Muscle layer of colon (tissue), 2 donors: Measurements from ENCODE around the gene JAK1.
A peak's percentile ranks its signal among the peaks of the same experiment; 100 is the strongest.
"Not testable (repeated sequence)": the region's sequence is repeated elsewhere in the genome, so short reads cannot be mapped to it uniquely, and the experiment has no call there.

Source experiments
- H3K27ac ChIP-seq: one replicate; pipeline ENCODE4 v1.7.0; 2013; ENCODE audit warnings: low read depth, mild to moderate bottlenecking, low read length, moderate library complexity
- H3K27me3 ChIP-seq, 2 donors: one replicate each; pipeline ENCODE4 v1.7.0; 2013; ENCODE audit warnings: low read length in 2 of 2, mild to moderate bottlenecking in 2 of 2; ENCODE audit not compliant: insufficient read depth in 2 of 2, control insufficient read depth in 1 of 2
- H3K36me3 ChIP-seq: one replicate; pipeline ENCODE4 v1.7.0; 2013; ENCODE audit warnings: mild to moderate bottlenecking, low read length; ENCODE audit not compliant: insufficient read depth
- H3K4me1 ChIP-seq: one replicate; pipeline ENCODE4 v1.7.0; 2013; ENCODE audit warnings: mild to moderate bottlenecking, low read length; ENCODE audit not compliant: insufficient read depth
- H3K4me3 ChIP-seq, 2 donors: one replicate each; pipeline ENCODE4 v1.7.0; 2013; ENCODE audit warnings: low read length in 2 of 2, low read depth in 1 of 2, mild to moderate bottlenecking in 1 of 2, moderate library complexity in 1 of 2
- H3K9ac ChIP-seq: one replicate; pipeline ENCODE4 v1.7.0; 2013; ENCODE audit warnings: low read length
- H3K9me3 ChIP-seq: one replicate; pipeline ENCODE4 v1.7.0; 2013; ENCODE audit warnings: mild to moderate bottlenecking, low read length
- donor health status: abdominal sarcoma.
- donor health status: Adenocarcinoma of cecum.

The JAK1 gene

GRCh38 chr1:64966158-64966971, at the start of gene JAK1:
JAK1 (minus strand) TSS chr1:64966549; CDS start chr1:64886264, 80,285 bp downstream.
- H3K27me3 ChIP-seq, result no peaks in the 10 kb centered on the region
- H3K27ac ChIP-seq, result peak within 1 kb of the TSS; percentile 91
- no peaks in the 10 kb centered on the region for H3K9me3 ChIP-seq
- H3K4me3 ChIP-seq, result peak within 1 kb of the TSS; percentile 87 to 90
- peak within 1 kb of the TSS; percentile 88 for H3K9ac ChIP-seq
- no peaks in the 10 kb centered on the region for H3K36me3 ChIP-seq
- H3K4me1 ChIP-seq, result peaks cover 23% of the 10 kb centered on the region

- Histone ChIP-seq H3K4me1 (no peaks in the 10 kb centered on the region), H3K27ac (no peak overlapping the region), H3K9me3 (no peaks in the 10 kb centered on the region), H3K27me3 (no peaks in the 10 kb centered on the region), H3K4me3 (no peak overlapping the region), H3K9ac (no peak overlapping the region), H3K36me3 (no peaks in the 10 kb centered on the region)
These were observed 48.0 kb upstream of the JAK1 start for GRCh38 chr1:65014321-65014720.

GRCh38 chr1:65011983-65012382, 45.6 kb upstream of the JAK1 start:
- H3K27ac ChIP-seq, result no peak overlapping the region
- H3K27me3 ChIP-seq, result no peaks in the 10 kb centered on the region
- H3K4me1 ChIP-seq, result no peaks in the 10 kb centered on the region
- no peaks in the 10 kb centered on the region for H3K36me3 ChIP-seq
- no peak overlapping the region for H3K4me3 ChIP-seq
- no peaks in the 10 kb centered on the region for H3K9me3 ChIP-seq
- no peak overlapping the region for H3K9ac ChIP-seq

- no peak overlapping the region for H3K27ac ChIP-seq
These were observed 43.5 kb upstream of the JAK1 start for GRCh38 chr1:65009724-65010420.

GRCh38 chr1:65009176-65009575, 42.8 kb upstream of the JAK1 start:
- Histone ChIP-seq H3K36me3 (no peaks in the 10 kb centered on the region), H3K4me3 (no peak overlapping the region), H3K9me3 (no peaks in the 10 kb centered on the region), H3K4me1 (no peaks in the 10 kb centered on the region), H3K27me3 (no peaks in the 10 kb centered on the region), H3K9ac (no peak overlapping the region), H3K27ac (no peak overlapping the region)

More at GRCh38 chr1:65009724-65010420, 43.5 kb upstream of the JAK1 start:
- no peaks in the 10 kb centered on the region for H3K9me3 ChIP-seq
- no peak overlapping the region for H3K4me3 ChIP-seq
- H3K4me1 ChIP-seq, result no peaks in the 10 kb centered on the region
- H3K36me3 ChIP-seq, result no peaks in the 10 kb centered on the region
- H3K9ac ChIP-seq, result no peak overlapping the region
- H3K27me3 ChIP-seq, result no peaks in the 10 kb centered on the region

GRCh38 chr1:65006806-65007205, 40.5 kb upstream of the JAK1 start:
- Histone ChIP-seq H3K27me3 (no peaks in the 10 kb centered on the region), H3K9ac (no peak overlapping the region), H3K27ac (no peak overlapping the region), H3K36me3 (no peaks in the 10 kb centered on the region), H3K9me3 (no peaks in the 10 kb centered on the region), H3K4me1 (peaks cover 6% of the 10 kb centered on the region), H3K4me3 (no peak overlapping the region)

- Histone ChIP-seq H3K36me3 (no peaks in the 10 kb centered on the region), H3K4me1 (peaks cover 11% of the 10 kb centered on the region), H3K27me3 (no peaks in the 10 kb centered on the region), H3K27ac (peak overlapping the region; percentile 64), H3K9ac (peak overlapping the region; percentile 0), H3K4me3 (peak overlapping the region; percentile 55 to 68), H3K9me3 (no peaks in the 10 kb centered on the region)
These were observed 36.9 kb upstream of the JAK1 start for GRCh38 chr1:65003316-65003664.

GRCh38 chr1:65002508-65003315, 36.4 kb upstream of the JAK1 start:
- Histone ChIP-seq H3K27me3 (no peaks in the 10 kb centered on the region), H3K4me3 (peak overlapping the region; percentile 55 to 68), H3K36me3 (no peaks in the 10 kb centered on the region), H3K27ac (peak overlapping the region; percentile 64), H3K4me1 (peaks cover 11% of the 10 kb centered on the region), H3K9ac (peak overlapping the region; percentile 44), H3K9me3 (no peaks in the 10 kb centered on the region)

GRCh38 chr1:65002156-65002507, 35.8 kb upstream of the JAK1 start:
- H3K4me1 ChIP-seq, result peaks cover 11% of the 10 kb centered on the region
- H3K4me3 ChIP-seq, result peak overlapping the region; percentile 55 to 68
- no peaks in the 10 kb centered on the region for H3K9me3 ChIP-seq
- no peaks in the 10 kb centered on the region for H3K36me3 ChIP-seq
- no peaks in the 10 kb centered on the region for H3K27me3 ChIP-seq
- peak overlapping the region; percentile 64 for H3K27ac ChIP-seq
- H3K9ac ChIP-seq, result peak overlapping the region; percentile 44

GRCh38 chr1:65001231-65001792, 35.0 kb upstream of the JAK1 start:
- Histone ChIP-seq H3K27ac (no peak overlapping the region), H3K27me3 (no peaks in the 10 kb centered on the region), H3K36me3 (no peaks in the 10 kb centered on the region), H3K4me1 (peaks cover 11% of the 10 kb centered on the region), H3K4me3 (no peak overlapping the region), H3K9ac (no peak overlapping the region), H3K9me3 (no peaks in the 10 kb centered on the region)

GRCh38 chr1:64998425-64998948, 32.1 kb upstream of the JAK1 start:
- not testable (repeated sequence) for H3K27ac ChIP-seq, H3K9ac ChIP-seq

More at GRCh38 chr1:64998425-64998948, 32.1 kb upstream of the JAK1 start:
- H3K4me1 ChIP-seq, result peaks cover 11% of the 10 kb centered on the region
- not testable (repeated sequence) for H3K36me3 ChIP-seq, H3K27me3 ChIP-seq, H3K9me3 ChIP-seq, H3K4me3 ChIP-seq
